Measurements from ENCODE around the gene BTLA. TPM values are rescaled to one million over a fixed set of nuclear protein-coding genes. Genes with fewer than 3 reads are reported as not detected.
"Not testable (repeated sequence)": the region's sequence is repeated elsewhere in the genome, so short reads cannot be mapped to it uniquely, and the experiment has no call there.

The BTLA gene
- total RNA-seq: 0.10 TPM

- no peak for DNase-seq
Measured at GRCh38 chr3:112498914-112499711, at the start of gene BTLA. TSS of gene BTLA (minus strand) at chr3:112499472. CDS start at chr3:112499358, 114 bp downstream.

DNA sequence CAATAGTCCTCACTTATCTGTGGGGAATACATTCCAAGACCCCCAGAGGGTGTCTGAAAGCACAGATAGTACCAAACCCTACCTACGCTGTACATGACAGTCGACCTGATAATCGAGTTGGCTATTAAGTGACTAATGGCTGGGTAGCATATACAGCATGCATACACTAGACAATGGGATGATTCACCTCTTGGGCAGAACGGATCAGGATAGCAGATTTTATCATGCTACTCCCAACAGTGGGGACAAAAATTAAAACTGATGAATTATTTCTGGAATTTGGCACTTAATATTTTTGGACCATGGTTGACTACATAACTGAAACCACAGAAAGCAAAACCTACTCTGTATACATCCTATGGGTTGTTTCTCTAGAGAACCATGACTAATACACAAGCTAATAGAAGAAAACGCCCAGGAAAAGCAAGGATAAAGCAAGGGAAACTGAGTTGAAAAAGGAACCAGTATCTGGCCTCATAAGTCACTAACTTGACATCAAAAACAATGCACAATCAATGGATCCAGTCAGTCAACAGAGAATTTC lies 47.0 kb upstream of the BTLA start:
- DNase-seq: no peak

DNA sequence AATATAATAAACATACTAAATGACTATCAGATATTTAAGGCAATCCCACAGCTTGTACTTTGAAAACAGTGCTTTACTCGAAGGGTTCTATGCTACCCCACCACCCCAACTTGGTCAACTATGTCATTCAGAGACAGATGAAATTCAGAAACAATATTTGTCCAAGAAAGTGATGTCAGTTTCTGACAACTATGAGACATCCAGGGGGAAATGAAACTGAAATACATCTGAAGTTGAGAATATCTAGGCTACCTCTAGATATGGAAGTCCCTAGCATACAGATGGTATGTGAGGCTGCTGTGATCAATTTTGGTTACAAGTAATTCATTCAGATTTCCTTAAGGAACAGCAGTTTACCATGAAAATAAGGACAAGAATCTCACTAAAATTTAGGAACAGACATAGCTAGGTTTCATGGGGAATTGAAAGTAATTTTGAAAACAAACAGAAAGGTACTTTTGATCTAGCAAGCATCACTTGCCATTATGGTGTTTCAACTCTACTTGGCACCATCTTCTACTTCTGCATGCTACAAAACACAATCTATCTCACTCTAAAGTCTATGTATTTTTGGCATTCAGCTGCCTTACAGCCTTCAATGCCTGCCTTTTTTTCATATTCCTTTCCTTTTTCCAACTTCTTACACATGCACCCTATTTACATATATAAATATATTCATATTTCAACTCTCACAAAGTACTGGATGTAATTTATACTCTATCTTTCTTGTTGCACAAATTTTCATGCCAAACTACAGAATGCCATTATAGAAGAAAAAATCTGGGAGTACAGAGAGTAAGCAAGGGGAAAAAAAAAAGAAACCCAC lies 40.8 kb upstream of the BTLA start:
- DNase-seq: no peak

GRCh38 chr3:112531358-112531781 lies 32.1 kb upstream of the BTLA start:
- peak; percentile 54 for DNase-seq

GRCh38 chr3:112530573-112530972 lies 31.3 kb upstream of the BTLA start:
- DNase-seq: no peak

- not testable (repeated sequence) for DNase-seq
Measured at GRCh38 chr3:112524127-112524526, 24.9 kb upstream of the BTLA start.

DNA sequence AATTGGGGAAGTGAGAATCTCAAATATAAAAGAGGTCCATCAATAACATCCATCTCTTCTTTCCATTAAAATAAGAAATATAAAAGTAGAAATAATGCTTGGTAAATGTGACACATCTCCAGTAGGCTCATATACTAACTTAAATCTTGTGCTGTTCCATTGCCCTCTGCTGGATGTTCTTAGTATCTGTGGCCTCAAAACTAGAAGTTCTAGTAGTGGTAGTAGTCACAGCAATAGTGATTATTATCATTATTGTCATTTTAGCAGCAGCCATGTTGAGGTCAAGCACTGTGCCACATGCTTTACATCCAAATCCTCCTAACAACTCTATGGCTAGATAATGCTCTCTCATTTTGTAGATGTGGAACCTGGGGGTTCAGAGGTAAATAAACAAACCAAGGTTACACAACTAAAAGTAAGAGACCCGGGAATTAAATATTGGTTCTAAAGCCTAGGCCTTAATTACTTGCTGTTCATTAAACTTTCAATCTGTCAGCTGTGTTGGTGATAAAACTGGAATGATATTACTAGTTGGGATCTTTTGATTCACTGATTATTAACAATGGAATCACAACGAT lies 20.2 kb upstream of the BTLA start:
- DNase-seq: peak; percentile 80

DNA sequence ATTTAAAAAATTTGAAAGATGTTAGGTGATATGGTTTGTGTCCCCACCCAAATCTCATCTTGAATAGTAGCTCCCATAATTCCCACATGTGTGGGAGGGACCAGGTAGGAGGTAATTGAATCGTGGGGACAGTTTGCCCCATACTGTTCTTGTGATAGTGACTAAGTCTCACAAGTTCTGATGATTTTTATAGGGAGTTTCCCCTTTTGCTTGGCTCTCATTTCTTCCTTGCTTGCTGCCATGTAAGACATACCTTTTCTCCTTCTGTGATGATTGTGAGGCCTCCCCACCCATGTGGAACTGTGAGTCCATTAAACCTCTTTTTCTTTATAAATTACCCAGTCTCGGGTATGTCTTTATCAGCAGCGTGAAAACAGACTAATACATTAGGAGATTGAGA lies 19.7 kb upstream of the BTLA start:
- not testable (repeated sequence) for DNase-seq

- no peak for DNase-seq
Measured at GRCh38 chr3:112514527-112515128, 15.4 kb upstream of the BTLA start.

DNA sequence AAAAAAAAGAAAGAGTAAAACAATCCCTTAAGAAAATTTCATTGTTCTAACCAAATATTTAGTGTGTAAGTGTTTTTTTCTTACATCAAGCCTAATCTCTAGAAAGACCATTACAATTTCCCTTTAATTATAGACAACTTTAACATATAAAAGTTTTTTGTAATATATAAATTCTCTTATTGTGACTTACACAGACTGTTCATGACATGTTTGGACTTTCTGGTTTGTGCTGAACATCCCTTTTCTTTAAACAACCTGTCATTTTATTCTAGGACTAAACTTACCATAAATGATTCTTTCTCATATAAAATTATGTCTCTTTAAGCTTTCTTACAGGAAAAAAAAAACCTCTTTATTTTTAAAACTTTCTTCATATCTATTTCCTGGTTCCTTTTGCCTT lies 13.0 kb upstream of the BTLA start:
- no peak for DNase-seq

- no peak for DNase-seq
Measured at GRCh38 chr3:112508860-112509259, 9.6 kb upstream of the BTLA start.

GRCh38 chr3:112508261-112508660 lies 9.0 kb upstream of the BTLA start:
- DNase-seq: no peak

GRCh38 chr3:112505907-112506306 lies 6.6 kb upstream of the BTLA start:
- no peak for DNase-seq

- no peak for DNase-seq
Measured at GRCh38 chr3:112504123-112504522, 4.9 kb upstream of the BTLA start.

DNA sequence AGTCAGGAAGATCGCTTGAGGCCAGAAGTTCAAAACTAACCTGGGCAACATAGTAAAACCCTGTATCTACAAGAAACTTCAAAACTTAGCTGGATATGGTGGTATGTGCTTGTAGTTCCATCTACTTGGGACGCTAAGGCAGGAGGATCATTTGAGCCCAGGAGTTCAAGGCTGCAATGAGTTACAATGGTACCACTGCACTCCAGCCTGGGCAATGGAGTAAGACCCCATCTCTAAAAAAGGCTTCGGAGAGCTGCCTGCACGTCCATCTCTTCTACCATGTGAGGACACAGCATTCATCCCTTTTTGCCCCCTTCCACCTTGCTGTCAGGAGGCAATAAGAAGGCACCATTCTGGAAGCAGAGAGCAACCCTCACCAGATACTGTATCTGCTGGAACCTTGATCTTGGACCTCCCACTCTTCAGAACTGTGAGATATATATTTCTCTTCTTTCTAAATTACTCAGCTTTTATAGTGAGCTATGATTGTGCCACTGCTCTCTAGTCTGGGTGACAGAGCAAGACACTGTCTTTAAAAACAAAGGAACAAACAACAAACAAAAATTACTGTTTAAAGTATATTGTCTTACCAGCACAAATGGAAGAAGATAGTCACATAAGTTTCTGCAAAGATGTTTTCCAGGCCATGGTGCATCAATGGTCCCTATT lies 4.2 kb upstream of the BTLA start:
- DNase-seq: no peak

GRCh38 chr3:112500621-112501020 lies 1.3 kb upstream of the BTLA start:
- DNase-seq: no peak

- DNase-seq: no peak
Measured at GRCh38 chr3:112497897-112498548, 1.2 kb downstream of the BTLA start.

DNA sequence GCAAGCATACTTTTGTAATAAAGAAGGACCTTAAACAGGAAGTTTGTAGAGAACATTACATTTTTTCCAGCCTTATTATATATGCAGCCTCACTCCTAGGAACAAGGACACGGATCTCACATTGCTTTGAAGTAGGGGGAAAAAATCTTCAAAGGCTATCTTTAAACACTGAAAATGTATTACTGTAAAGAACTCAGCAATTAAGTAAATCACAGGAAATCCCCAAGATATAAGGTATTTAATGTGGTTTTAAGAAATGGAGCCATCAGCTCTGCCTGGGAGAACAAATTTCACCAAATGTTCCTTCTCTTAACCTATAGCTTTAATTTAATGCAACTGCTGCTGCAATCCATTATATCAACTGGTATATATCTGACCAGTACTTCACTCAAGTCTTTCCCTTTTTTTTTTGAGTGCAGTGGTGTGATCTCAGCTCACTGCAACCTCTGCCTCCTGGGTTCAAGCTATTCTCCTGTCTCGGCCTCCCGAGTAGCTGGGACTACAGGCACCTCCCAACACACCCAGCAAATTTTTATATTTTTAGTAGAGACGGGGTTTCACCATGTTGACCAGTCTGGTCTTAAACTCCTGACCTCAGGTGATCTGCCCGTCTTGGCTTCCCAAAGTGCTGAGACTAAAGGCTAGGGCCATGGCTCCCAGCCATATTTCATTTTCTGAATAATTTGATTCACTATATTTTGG lies 2.8 kb downstream of the BTLA start:
- DNase-seq: no peak

DNA sequence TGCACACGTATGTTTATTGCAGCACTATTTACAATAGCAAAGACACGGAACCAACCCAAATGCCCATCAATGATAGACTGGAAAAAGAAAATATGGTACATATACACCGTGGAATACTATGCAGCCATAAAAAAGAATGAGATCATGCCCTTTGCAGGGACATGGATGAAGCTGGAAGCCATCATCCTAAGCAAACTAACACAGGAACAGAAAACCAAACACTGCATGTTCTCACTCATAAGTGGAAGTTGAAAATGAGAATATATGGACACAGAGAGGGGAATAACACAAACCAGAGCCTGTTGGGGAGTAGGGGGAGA lies 4.9 kb downstream of the BTLA start:
- not testable (repeated sequence) for DNase-seq

GRCh38 chr3:112492124-112492523 lies 7.1 kb downstream of the BTLA start:
- DNase-seq: no peak

GRCh38 chr3:112491373-112491772 lies 7.9 kb downstream of the BTLA start:
- no peak for DNase-seq
